ENCODE data around the gene GSG1.

GRCh38 chr12:13074396-13075117 is 28.9 kb downstream of the GSG1 start:
- TF ChIP-seq CTCF (IDR thresholded peaks at IDR 0.05) (no peak), POLR2A (IDR thresholded peaks at IDR 0.05) (no peak)

Measured in lower leg skin (tissue), 3 donors.